Nephron (organoid): ENCODE data around the gene PWWP2B.
A peak's percentile ranks its signal among the peaks of the same experiment; 100 is the strongest.

Experiments
- H3K27ac Mint-ChIP-seq, 3 experiments: 2 replicates each; pipeline ENCODE4 v1.8.0; 2020; ENCODE audit warnings: mixed read lengths in 3 of 3, mild to moderate bottlenecking in 2 of 3, moderate library complexity in 1 of 3
- H3K27me3 Mint-ChIP-seq: 2 replicates; pipeline ENCODE4 v1.8.0; 2021; ENCODE audit warnings: low read depth, mild to moderate bottlenecking, moderate library complexity, mixed read lengths
- H3K36me3 Mint-ChIP-seq: 2 replicates; pipeline ENCODE4 v1.8.0; 2020; ENCODE audit warnings: low read depth, mixed read lengths
- H3K4me1 Mint-ChIP-seq: 2 replicates; pipeline ENCODE4 v1.8.0; 2020; ENCODE audit warnings: mixed read lengths
- H3K4me3 Mint-ChIP-seq, 3 experiments: 2 replicates each; pipeline ENCODE4 v1.8.0; 2020; ENCODE audit warnings: mild to moderate bottlenecking in 3 of 3, mixed read lengths in 3 of 3, moderate library complexity in 2 of 3
- H3K9me3 Mint-ChIP-seq: 2 replicates; pipeline ENCODE4 v1.8.0; 2020; ENCODE audit warnings: mixed read lengths
- CTCF ChIP-seq, 3 experiments: fragments of 200-600 bp; sonication (generic); IDR thresholded peaks; one replicate each; pipeline ENCODE4 v1.5.0; 2021; ENCODE audit warnings: antibody characterized with exemption in 3 of 3; ENCODE audit not compliant: unreplicated experiment in 3 of 3

Gene PWWP2B

GRCh38 chr10:132381741-132382140 is 15.3 kb upstream of the PWWP2B start:
- Mint-ChIP-seq H3K27me3 (peaks cover 9% of the 10 kb centered on the region), H3K36me3 (peaks cover 18% of the 10 kb centered on the region)

GRCh38 chr10:132382231-132382922 is 14.6 kb upstream of the PWWP2B start:
- peaks cover 18% of the 10 kb centered on the region for H3K36me3 Mint-ChIP-seq
- H3K27me3 Mint-ChIP-seq, result peaks cover 9% of the 10 kb centered on the region
- peak overlapping the region; percentile 50 to 69 (median 62) for H3K27ac Mint-ChIP-seq
- H3K4me1 Mint-ChIP-seq, result peaks cover 30% of the 10 kb centered on the region
- no peak for TF ChIP-seq CTCF (IDR thresholded peaks at IDR 0.05; ENCODE audit: unreplicated experiment in 3 of 3)
- peaks cover 5% of the 10 kb centered on the region for H3K9me3 Mint-ChIP-seq
- H3K4me3 Mint-ChIP-seq, result peak overlapping the region in 1 of 3 experiments; percentile 15

More at GRCh38 chr10:132381741-132382140, 15.3 kb upstream of the PWWP2B start:
- peaks cover 28% of the 10 kb centered on the region for H3K4me1 Mint-ChIP-seq
- H3K4me3 Mint-ChIP-seq, result no peak overlapping the region
- H3K27ac Mint-ChIP-seq, result no peak overlapping the region
- no peak for TF ChIP-seq CTCF (IDR thresholded peaks at IDR 0.05; ENCODE audit: unreplicated experiment in 3 of 3)
- H3K9me3 Mint-ChIP-seq, result peaks cover 5% of the 10 kb centered on the region

- Mint-ChIP-seq H3K27me3 (peaks cover 9% of the 10 kb centered on the region), H3K36me3 (peaks cover 14% of the 10 kb centered on the region), H3K4me1 (peaks cover 34% of the 10 kb centered on the region), H3K9me3 (peaks cover 5% of the 10 kb centered on the region), H3K4me3 (no peak overlapping the region), H3K27ac (peak overlapping the region; percentile 50 to 69 (median 62))
- no peak for TF ChIP-seq CTCF (IDR thresholded peaks at IDR 0.05; ENCODE audit: unreplicated experiment in 3 of 3)
These were observed 13.9 kb upstream of the PWWP2B start for GRCh38 chr10:132383101-132383500.

- peaks cover 34% of the 10 kb centered on the region for H3K4me1 Mint-ChIP-seq
- H3K4me3 Mint-ChIP-seq, result no peak overlapping the region
- peak overlapping the region; percentile 62 to 80 (median 77) for H3K27ac Mint-ChIP-seq
- H3K36me3 Mint-ChIP-seq, result peaks cover 8% of the 10 kb centered on the region
- H3K27me3 Mint-ChIP-seq, result peaks cover 9% of the 10 kb centered on the region
- no peak for TF ChIP-seq CTCF (IDR thresholded peaks at IDR 0.05; ENCODE audit: unreplicated experiment in 3 of 3)
- peaks cover 5% of the 10 kb centered on the region for H3K9me3 Mint-ChIP-seq
These were observed 13.2 kb upstream of the PWWP2B start for GRCh38 chr10:132383751-132384196.

- H3K9me3 Mint-ChIP-seq, result peaks cover 2% of the 10 kb centered on the region
- H3K4me1 Mint-ChIP-seq, result peaks cover 34% of the 10 kb centered on the region
- TF ChIP-seq CTCF (IDR thresholded peaks at IDR 0.05; ENCODE audit: unreplicated experiment in 3 of 3), result no peak
- H3K4me3 Mint-ChIP-seq, result peak overlapping the region in 1 of 3 experiments; percentile 20
- peaks cover 5% of the 10 kb centered on the region for H3K27me3 Mint-ChIP-seq
- peak overlapping the region; percentile 62 to 80 (median 77) for H3K27ac Mint-ChIP-seq
- H3K36me3 Mint-ChIP-seq, result no peaks in the 10 kb centered on the region
These were observed 12.2 kb upstream of the PWWP2B start for GRCh38 chr10:132384618-132385388.
